Adrenal gland (tissue), 5 donors: ENCODE measurements around the gene INPP4B.

Source experiments
- POLR2A ChIP-seq, 2 donors: fragments of 450-650 bp; IDR thresholded peaks; one replicate each; pipeline ENCODE4 v1.6.1; 2017; ENCODE audit warnings: antibody characterized with exemption in 2 of 2, mild to moderate bottlenecking in 2 of 2, moderate library complexity in 1 of 2
- TF ChIP-seq, protein P1 (sequence below), 6 experiments: fragments of 450-650 bp in 4 of 6; fragments of 200-600 bp in 2 of 6; sonication (generic) in 1 of 6; IDR thresholded peaks; 1 replicate in 5 of 6; 2 replicates in 1 of 6; pipeline versions ENCODE4 v1.5.1 to v1.8.0; 2016 to 2021; ENCODE audit warnings: antibody characterized with exemption in 6 of 6, mild to moderate bottlenecking in 2 of 6, moderate library complexity in 1 of 6
- donor health status: DM: no; HTN: no; CAD: no.

- TF ChIP-seq, protein P1, sequence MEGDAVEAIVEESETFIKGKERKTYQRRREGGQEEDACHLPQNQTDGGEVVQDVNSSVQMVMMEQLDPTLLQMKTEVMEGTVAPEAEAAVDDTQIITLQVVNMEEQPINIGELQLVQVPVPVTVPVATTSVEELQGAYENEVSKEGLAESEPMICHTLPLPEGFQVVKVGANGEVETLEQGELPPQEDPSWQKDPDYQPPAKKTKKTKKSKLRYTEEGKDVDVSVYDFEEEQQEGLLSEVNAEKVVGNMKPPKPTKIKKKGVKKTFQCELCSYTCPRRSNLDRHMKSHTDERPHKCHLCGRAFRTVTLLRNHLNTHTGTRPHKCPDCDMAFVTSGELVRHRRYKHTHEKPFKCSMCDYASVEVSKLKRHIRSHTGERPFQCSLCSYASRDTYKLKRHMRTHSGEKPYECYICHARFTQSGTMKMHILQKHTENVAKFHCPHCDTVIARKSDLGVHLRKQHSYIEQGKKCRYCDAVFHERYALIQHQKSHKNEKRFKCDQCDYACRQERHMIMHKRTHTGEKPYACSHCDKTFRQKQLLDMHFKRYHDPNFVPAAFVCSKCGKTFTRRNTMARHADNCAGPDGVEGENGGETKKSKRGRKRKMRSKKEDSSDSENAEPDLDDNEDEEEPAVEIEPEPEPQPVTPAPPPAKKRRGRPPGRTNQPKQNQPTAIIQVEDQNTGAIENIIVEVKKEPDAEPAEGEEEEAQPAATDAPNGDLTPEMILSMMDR (IDR thresholded peaks at IDR 0.05) = no peak
- no peak for TF ChIP-seq POLR2A (IDR thresholded peaks at IDR 0.05)
Measured at GRCh38 chr4:142098380-142098779, 747.7 kb downstream of the INPP4B start.
